Measurements from ENCODE around the gene CYGB. TPM values are rescaled to one million over a fixed set of nuclear protein-coding genes. Genes with fewer than 3 reads are reported as not detected.
"Not testable (repeated sequence)": the region's sequence is repeated elsewhere in the genome, so short reads cannot be mapped to it uniquely, and the experiment has no call there.

Gene CYGB
- total RNA-seq, 1 donor from 2014 or later, result 55.6 TPM

- DNase-seq (ENCODE audit: low spot score), result no peak
Observed at GRCh38 chr17:76524598-76525512, 12.7 kb downstream of the CYGB start.

DNA sequence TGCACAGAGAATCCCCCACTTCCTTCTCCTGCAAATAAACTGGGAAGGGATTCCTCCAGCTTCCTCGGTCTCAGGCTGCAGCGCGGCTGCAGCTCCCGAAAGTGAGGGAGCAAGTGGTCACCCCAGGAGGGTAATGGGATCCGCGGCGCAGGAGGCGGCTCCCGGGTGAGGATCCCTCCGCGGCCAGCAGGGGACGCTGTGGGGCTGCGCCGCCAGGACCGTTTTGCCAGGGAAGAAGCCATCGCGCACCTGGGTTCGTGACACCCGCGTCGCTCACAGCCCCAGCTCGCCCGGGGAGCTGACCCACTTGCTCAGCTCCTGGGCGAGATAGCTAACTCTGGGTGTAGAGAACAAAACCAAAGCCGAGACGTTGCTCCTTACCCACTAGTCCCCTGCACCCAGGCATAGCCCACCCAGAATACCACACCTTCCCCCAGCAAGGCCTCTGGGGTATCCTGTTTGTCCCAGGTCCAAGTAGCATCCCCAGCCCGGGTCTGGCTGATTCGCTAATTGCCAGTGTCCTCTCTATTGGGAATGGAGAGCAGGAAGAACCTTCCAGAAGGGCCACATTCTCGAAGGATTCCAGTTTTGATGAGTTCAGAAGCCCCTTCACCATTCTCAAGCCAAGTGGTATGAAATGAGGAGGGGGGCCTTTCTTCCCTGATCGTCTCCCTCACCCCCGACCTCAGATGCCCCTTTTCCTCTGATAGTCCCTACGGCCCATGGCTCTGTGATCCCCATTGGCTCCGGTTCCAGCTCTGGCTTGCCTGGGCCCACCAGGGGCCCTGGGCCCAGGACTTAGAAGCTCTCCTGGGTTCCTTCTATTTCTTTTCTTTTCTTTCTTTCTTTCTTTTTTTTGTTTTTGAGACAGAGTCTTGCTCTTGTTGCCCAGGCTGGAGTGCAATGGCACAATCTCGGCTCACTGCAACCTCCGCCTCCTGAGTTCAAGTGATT, 14.1 kb downstream of the CYGB start:
- peak; percentile 95 for DNase-seq (ENCODE audit: low spot score)

GRCh38 chr17:76521683-76522082, 15.8 kb downstream of the CYGB start:
- not testable (repeated sequence) for DNase-seq (ENCODE audit: low spot score)

DNA sequence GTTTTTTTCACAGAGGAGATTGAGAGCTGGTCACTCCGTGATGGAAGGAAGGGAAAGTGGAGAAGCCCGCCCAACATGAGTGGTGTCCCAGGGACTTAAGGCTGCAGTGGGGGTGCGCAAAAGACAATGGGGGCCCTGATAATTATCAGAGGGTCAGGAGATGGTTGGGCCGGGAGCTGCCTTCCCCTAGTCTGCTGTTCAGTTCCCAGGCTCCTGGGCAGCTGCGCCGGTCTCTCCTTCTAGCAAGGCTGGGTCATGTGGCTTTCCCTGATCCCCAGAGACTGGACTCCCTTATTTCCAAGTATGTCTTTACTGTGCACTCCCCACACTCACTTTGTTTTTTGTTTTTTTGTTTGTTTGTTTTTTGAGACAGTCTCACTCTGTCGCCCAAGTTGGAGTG, 16.2 kb downstream of the CYGB start:
- no peak for DNase-seq (ENCODE audit: low spot score)

DNA sequence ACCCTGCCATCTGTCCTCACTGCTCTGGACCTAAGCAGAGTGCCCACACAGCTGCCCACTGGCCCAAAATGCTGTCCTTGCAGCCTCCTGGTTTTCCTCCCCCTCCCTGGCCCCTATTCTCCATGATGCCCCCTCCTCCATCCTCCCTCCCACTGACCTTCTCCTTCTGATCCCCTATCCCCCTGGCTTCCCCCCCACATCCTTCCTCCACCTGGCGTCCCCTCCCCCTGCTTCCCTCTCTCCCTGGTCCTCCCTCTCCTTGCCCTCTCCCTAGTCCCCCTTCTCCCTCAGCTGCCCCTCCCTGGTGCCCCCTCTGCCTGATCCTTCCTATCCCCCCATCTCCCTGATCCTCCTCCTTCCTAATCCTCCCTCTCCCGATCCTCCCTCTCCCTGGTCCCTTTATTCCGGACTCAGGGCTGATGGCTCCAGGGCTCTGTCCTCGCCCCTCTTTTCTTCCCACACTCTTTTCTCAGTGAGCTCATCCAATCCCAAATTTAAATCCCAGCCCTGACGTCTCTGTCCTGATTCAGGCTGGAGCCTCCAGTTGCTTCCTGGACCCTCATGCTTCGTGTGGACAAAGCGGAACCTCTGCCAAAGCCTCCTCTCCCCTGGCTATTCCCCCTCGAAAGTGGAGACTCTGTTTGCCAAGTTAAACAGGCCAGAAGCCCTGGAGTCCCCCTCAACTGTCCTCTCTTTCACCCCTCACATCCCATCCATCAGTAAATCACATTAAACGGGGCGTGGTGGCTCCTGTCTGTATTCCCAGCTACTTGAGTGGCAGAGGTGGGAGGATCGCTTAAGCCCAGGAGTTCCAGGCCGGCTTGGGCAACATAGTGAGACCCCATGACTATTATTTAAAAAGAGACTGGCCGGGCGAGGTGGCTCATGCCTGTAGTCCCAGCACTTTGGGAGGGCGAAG, 18.2 kb downstream of the CYGB start:
- no peak for DNase-seq (ENCODE audit: low spot score)

DNA sequence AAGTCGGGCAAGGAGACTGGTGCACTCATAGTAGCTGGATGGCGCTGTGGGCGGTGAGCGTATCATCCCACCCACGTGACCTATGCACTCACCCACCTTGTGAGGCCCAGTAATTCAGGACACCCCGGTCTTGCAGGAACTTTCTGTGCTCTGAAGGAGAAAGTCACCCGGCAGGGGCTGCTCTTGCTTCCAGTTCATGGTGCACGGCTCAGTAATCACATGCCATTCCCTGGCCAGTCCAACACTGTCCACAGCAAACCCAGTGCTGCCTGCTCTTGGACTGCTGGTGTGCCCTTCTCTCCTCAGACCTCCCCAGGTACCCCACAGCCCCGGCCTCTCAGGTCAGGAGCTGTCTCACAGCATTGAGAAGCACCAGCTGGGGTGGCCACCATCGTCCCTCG, 19.9 kb downstream of the CYGB start:
- no peak for DNase-seq (ENCODE audit: low spot score)

GRCh38 chr17:76515274-76515949, 22.1 kb downstream of the CYGB start:
- DNase-seq (ENCODE audit: low spot score), result no peak

DNA sequence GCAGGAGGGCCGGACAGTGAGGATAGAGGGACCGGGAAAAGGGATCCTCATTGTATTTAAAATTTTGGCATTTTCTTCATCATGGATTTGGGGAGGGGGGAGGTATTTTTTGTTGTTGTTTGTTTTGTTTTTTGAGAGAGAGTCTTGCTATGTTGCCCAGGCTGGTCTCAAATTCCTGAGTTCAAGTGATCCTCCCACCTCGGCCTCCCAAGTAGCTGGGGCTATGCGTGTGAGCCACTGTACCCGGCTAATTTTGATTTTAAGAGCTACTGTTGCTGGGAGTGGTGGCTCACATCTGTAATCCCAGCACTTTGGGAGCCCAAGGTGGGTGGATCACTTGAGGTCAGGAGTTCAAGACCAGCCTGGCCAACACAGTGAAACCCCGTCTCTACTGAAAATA, 23.2 kb downstream of the CYGB start:
- DNase-seq (ENCODE audit: low spot score), result not testable (repeated sequence)

- DNase-seq (ENCODE audit: low spot score), result no peak
Observed at GRCh38 chr17:76513306-76513692, 24.2 kb downstream of the CYGB start.

DNA sequence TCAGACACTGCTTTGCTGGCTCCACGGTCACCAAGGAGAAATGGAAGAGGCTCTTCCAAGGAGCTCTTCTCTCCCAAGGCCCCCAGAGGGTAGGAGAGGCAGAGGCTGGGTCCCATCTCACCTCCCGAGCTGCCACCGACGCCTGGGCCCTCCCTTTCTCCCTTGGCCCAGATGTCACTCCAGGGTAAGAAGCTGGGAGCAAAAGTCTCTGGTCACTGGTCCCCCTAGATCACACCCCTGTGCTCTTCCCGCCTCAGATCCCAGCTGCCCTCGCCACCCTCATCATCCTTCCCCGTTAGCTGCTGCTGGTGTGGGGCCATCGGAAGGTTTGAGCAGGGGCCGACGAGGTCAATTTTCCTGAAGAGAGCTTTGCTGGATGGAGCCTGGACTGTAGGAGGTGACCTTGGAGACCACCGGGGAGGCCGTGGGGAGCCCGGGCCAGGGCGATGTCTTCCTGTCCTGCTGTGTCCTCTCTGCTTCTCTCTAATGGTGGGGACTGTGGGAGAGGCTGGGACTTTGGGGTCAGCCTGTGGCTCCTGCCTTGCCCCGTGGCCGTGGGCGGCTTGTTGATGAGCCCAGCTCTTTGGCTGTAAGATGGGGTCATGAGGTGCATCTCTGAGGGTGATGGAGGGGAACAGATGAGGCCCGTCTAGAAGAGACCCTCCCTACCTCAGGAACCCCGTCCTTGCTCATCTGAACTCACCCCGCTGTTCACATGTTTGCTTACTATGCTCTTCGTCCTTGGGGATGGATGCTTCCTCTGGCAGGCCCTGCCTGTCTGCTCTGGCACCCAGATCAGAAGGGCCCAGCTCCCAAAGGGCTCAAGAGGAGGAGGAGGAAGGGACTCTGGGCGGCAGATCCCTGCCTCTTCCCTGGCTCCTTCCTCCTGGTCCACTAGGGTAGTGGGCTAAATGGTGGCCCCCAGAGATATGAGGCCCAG, 24.9 kb downstream of the CYGB start:
- no peak for DNase-seq (ENCODE audit: low spot score)

- DNase-seq (ENCODE audit: low spot score), result no peak
Observed at GRCh38 chr17:76511668-76512365, 25.7 kb downstream of the CYGB start.

- DNase-seq (ENCODE audit: low spot score), result no peak
Observed at GRCh38 chr17:76510831-76511244, 26.7 kb downstream of the CYGB start.

- DNase-seq (ENCODE audit: low spot score), result not testable (repeated sequence)
Observed at GRCh38 chr17:76508472-76509063, 28.9 kb downstream of the CYGB start.

DNA sequence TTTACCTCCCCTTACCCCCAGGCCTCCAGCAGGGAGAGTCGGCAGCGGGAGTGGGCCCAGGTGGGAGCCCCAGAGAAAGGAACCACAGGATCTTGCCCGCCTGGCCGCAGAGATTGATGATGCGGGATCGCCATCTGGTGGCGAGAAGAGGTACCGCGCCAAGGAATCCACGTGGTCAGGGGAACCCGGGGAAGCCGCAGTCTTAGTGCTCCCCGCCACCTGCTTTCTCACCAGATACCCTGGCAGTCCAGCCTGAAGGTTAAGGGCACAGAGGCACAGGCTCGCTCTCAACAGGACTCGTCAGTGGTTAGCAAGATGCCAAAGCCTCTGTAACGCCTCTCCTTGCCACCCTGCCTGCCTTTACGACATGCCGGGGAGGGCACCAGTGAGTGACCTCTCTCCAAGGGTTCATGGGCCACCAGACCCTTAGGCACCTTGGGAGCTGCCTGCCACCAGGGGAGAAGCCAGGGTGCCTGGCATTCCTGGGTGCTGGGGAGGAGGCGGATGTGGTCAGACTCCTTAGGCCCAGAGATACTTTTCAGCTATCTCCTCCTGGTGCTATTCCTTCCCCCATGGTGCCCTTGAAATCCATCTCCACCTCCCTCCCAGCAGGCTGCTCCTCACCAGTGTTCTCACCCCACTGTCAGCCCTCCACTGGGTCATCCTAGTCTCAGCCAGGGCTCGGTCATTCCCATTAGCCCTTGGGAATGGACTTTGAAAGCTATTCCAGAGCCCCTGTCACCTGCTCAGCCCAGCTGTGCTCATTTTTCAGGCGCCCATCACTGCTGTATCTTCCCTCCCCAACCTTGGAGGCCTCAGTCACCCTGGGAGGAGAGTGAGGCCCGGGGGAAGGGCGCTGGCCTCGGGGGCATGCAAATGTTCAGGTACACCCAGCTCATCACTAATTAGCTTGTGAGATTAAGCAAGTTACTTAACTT, 30.8 kb downstream of the CYGB start:
- DNase-seq (ENCODE audit: low spot score), result peak; percentile 96

- no peak for DNase-seq (ENCODE audit: low spot score)
Observed at GRCh38 chr17:76504117-76504516, 33.4 kb downstream of the CYGB start.

GRCh38 chr17:76502341-76503211, 34.9 kb downstream of the CYGB start:
- DNase-seq (ENCODE audit: low spot score), result no peak

Measured in mesenteric fat pad (tissue), 1 donor.